ENCODE measurements around the gene CCR4. TPM values are rescaled to one million over a fixed set of nuclear protein-coding genes. Genes with fewer than 3 reads are reported as not detected.
"Not testable (repeated sequence)": the region's sequence is repeated elsewhere in the genome, so short reads cannot be mapped to it uniquely, and the experiment has no call there.

Gene CCR4
- polyA plus RNA-seq, 2 of the 4 experiments (the other 2 are of a cell fraction) = not detected

- ChIA-PET POLR2A (no interaction called here), CTCF (interaction anchor here (2.0 kb wide), 1 partner anchor 15 kb away, joined by 4 read pairs; no protein-coding TSS in a partner anchor)
- ATAC-seq = no peak
- WGBS (ENCODE audit: missing lambda C conversion rate) = 67% methylated on average over 3 of the region's 3 CpGs
- Histone ChIP-seq H3K4me2 (no peak overlapping the region), H3K4me1 (0 out of 3 replicates have a peak, but pooled peaks cover under 1% of the 10 kb centered on the region), H3K4me3 (no peak overlapping the region), H3K9me3 (peaks cover 27% of the 10 kb centered on the region), H3K27ac (no peak overlapping the region)
- FAIRE-seq = no peak
- DNase-seq (ENCODE audit: low read depth in 1 of 2, low spot score in 1 of 2) = no peak
- TF ChIP-seq E2F6 (IDR thresholded peaks at IDR 0.05; ENCODE audit: borderline replicate concordance, low read depth) (no peak), SREBF2 (IDR thresholded peaks at IDR 0.05) (no peak), NPAS2 (CRISPR knock-in tag; IDR thresholded peaks at IDR 0.05; ENCODE audit: borderline replicate concordance) (no peak), USF2 (IDR thresholded peaks at IDR 0.05) (no peak), EHMT2 (IDR thresholded peaks at IDR 0.05; ENCODE audit: low read depth) (no peak), MAX (IDR thresholded peaks at IDR 0.05) (no peak), BHLHE40 (IDR thresholded peaks at IDR 0.05; ENCODE audit: low read depth, low read length) (no peak), CHD4 (IDR thresholded peaks at IDR 0.05; ENCODE audit: borderline replicate concordance) (no peak), TFCP2L1 (CRISPR knock-in tag; IDR thresholded peaks at IDR 0.05) (no peak), KDM1A (IDR thresholded peaks at IDR 0.05; ENCODE audit: low read depth) (no peak), POLR2A (IDR thresholded peaks at IDR 0.05; ENCODE audit: low read length) (no peak), CTCF (IDR thresholded peaks at IDR 0.05) (no peak), HEYL (CRISPR knock-in tag; IDR thresholded peaks at IDR 0.05) (no peak), HES2 (IDR thresholded peaks at IDR 0.05) (no peak), POLR2AphosphoS2 (conservative IDR thresholded peaks at IDR 0.05; ENCODE audit: low read length) (no peak)
Observed at GRCh38 chr3:32963871-32964270, 12.4 kb downstream of the CCR4 start.

GRCh38 chr3:32964781-32965180 is 13.3 kb downstream of the CCR4 start:
- H3K27ac ChIP-seq; DNase-seq (ENCODE audit: low read depth in 1 of 2, low spot score in 1 of 2); FAIRE-seq; H3K4me3 ChIP-seq; ATAC-seq; H3K4me2 ChIP-seq; POLR2A ChIA-PET: not testable (repeated sequence)
- 13% methylated on average over 2 of the region's 2 CpGs for WGBS (ENCODE audit: missing lambda C conversion rate)
- CTCF ChIA-PET = interaction anchor here (2.0 kb wide), 1 partner anchor 16 kb away, joined by 4 read pairs; no protein-coding TSS in a partner anchor
- Histone ChIP-seq H3K9me3 (peaks cover 27% of the 10 kb centered on the region), H3K4me1 (peaks cover 10% of the 10 kb centered on the region)

GRCh38 chr3:32965617-32966213 is 14.3 kb downstream of the CCR4 start:
- ATAC-seq; POLR2A ChIA-PET; DNase-seq (ENCODE audit: low read depth in 1 of 2, low spot score in 1 of 2); FAIRE-seq; H3K27ac ChIP-seq; H3K4me3 ChIP-seq; H3K4me2 ChIP-seq: not testable (repeated sequence)
- Histone ChIP-seq H3K9me3 (peaks cover 27% of the 10 kb centered on the region), H3K4me1 (peaks cover 14% of the 10 kb centered on the region)
- whole genome bisulfite sequencing (ENCODE audit: missing lambda C conversion rate) = 31% methylated on average over 2 of the region's 2 CpGs
- CTCF ChIA-PET = interaction anchor here (1.2 to 2.9 kb wide), 3 partner anchors 16 to 109 kb away, joined by 4 to 8 read pairs (median 4); no protein-coding TSS in a partner anchor
- peak; percentile 87 for TF ChIP-seq ZFP36 (IDR thresholded peaks at IDR 0.05; ENCODE audit: borderline replicate concordance, partially characterized antibody)
